ENCODE data around the gene SH2D5.
A peak's percentile ranks its signal among the peaks of the same experiment; 100 is the strongest.
"Not testable (repeated sequence)": the region's sequence is repeated elsewhere in the genome, so short reads cannot be mapped to it uniquely, and the experiment has no call there.

Gene SH2D5

GRCh38 chr1:20719261-20719660, 13.2 kb downstream of the SH2D5 start:
- H3K4me2 ChIP-seq (ENCODE audit: low read length): no peak overlapping the region
- H3K9me3 ChIP-seq (ENCODE audit: control insufficient read depth, low read length): no peaks in the 10 kb centered on the region
- H2AFZ ChIP-seq: no peak overlapping the region
- no peaks in the 10 kb centered on the region for H3K79me2 ChIP-seq
- H3K27ac ChIP-seq: no peak overlapping the region
- H3K36me3 ChIP-seq (ENCODE audit: control insufficient read depth, insufficient read depth, low read length): no peaks in the 10 kb centered on the region
- H3K4me1 ChIP-seq: no peaks in the 10 kb centered on the region
- no peak overlapping the region for H3K4me3 ChIP-seq (ENCODE audit: low read depth, low read length)
- no peak overlapping the region for H3K9ac ChIP-seq
- no peak for TF ChIP-seq CTCF (IDR thresholded peaks at IDR 0.05)
- no peaks in the 10 kb centered on the region for H3K27me3 ChIP-seq (ENCODE audit: control insufficient read depth, insufficient read depth, low read length)

- H3K9ac ChIP-seq; H3K9me3 ChIP-seq (ENCODE audit: control insufficient read depth, low read length); H3K4me1 ChIP-seq; H3K27me3 ChIP-seq (ENCODE audit: control insufficient read depth, insufficient read depth, low read length); H3K36me3 ChIP-seq (ENCODE audit: control insufficient read depth, insufficient read depth, low read length); H3K79me2 ChIP-seq; H3K27ac ChIP-seq: not testable (repeated sequence)
- Histone ChIP-seq H3K4me3 (ENCODE audit: low read depth, low read length) (peak overlapping the region; percentile 40), H3K4me2 (ENCODE audit: low read length) (peak overlapping the region; percentile 74), H2AFZ (peak overlapping the region; percentile 43)
Measured at GRCh38 chr1:20718343-20718882, 14.1 kb downstream of the SH2D5 start.

GRCh38 chr1:20717452-20718342, 14.8 kb downstream of the SH2D5 start, which contains the start of gene KIF17:
Gene KIF17, minus strand, starts transcription at chr1:20718007. Its CDS starts 301 bp downstream, at chr1:20717706.
- Histone ChIP-seq H3K79me2 (no peaks in the 10 kb centered on the region), H3K27ac (no peak within 1 kb of the TSS), H3K4me3 (ENCODE audit: low read depth, low read length) (peak within 1 kb of the TSS; percentile 40), H3K9me3 (ENCODE audit: control insufficient read depth, low read length) (no peaks in the 10 kb centered on the region), H3K4me2 (ENCODE audit: low read length) (peak within 1 kb of the TSS; percentile 74), H3K9ac (no peak within 1 kb of the TSS), H3K4me1 (no peaks in the 10 kb centered on the region), H3K36me3 (ENCODE audit: control insufficient read depth, insufficient read depth, low read length) (no peaks in the 10 kb centered on the region), H2AFZ (peak within 1 kb of the TSS; percentile 46), H3K27me3 (ENCODE audit: control insufficient read depth, insufficient read depth, low read length) (no peaks in the 10 kb centered on the region)
- TF ChIP-seq CTCF (IDR thresholded peaks at IDR 0.05): no peak

GRCh38 chr1:20716232-20716631, 16.3 kb downstream of the SH2D5 start:
- H3K9me3 ChIP-seq (ENCODE audit: control insufficient read depth, low read length): no peaks in the 10 kb centered on the region
- H3K27me3 ChIP-seq (ENCODE audit: control insufficient read depth, insufficient read depth, low read length): no peaks in the 10 kb centered on the region
- H3K4me2 ChIP-seq (ENCODE audit: low read length): no peak overlapping the region
- H3K4me1 ChIP-seq: no peaks in the 10 kb centered on the region
- H3K36me3 ChIP-seq (ENCODE audit: control insufficient read depth, insufficient read depth, low read length): no peaks in the 10 kb centered on the region
- H3K27ac ChIP-seq: no peak overlapping the region
- H2AFZ ChIP-seq: no peak overlapping the region
- no peak for TF ChIP-seq CTCF (IDR thresholded peaks at IDR 0.05)
- H3K4me3 ChIP-seq (ENCODE audit: low read depth, low read length): no peak overlapping the region
- H3K79me2 ChIP-seq: no peaks in the 10 kb centered on the region
- H3K9ac ChIP-seq: no peak overlapping the region

GRCh38 chr1:20715406-20715805, 17.1 kb downstream of the SH2D5 start:
- Histone ChIP-seq H3K27me3 (ENCODE audit: control insufficient read depth, insufficient read depth, low read length) (no peaks in the 10 kb centered on the region), H3K9ac (no peak overlapping the region), H3K79me2 (no peaks in the 10 kb centered on the region), H2AFZ (no peak overlapping the region), H3K4me1 (no peaks in the 10 kb centered on the region), H3K4me3 (ENCODE audit: low read depth, low read length) (no peak overlapping the region), H3K27ac (no peak overlapping the region), H3K4me2 (ENCODE audit: low read length) (no peak overlapping the region), H3K36me3 (ENCODE audit: control insufficient read depth, insufficient read depth, low read length) (no peaks in the 10 kb centered on the region), H3K9me3 (ENCODE audit: control insufficient read depth, low read length) (no peaks in the 10 kb centered on the region)
- no peak for TF ChIP-seq CTCF (IDR thresholded peaks at IDR 0.05)

Data from parathyroid adenoma (tissue), 2 donors.